HepG2 (cell line): ENCODE measurements around the gene SF3A2. TPM values are rescaled to one million over a fixed set of nuclear protein-coding genes. Genes with fewer than 3 reads are reported as not detected.

Experiments used
- ATF6 ChIP-seq: sonication (generic); formaldehyde crosslinking; conservative IDR thresholded peaks from 2 replicates; pipeline ENCODE4 v1.4.0; 2020; ENCODE audit warnings: missing genetic modification reagents
- CBX1 ChIP-seq: IDR thresholded peaks from one replicate; pipeline ENCODE4 v1.6.1; 2016; ENCODE audit warnings: antibody characterized with exemption, low read depth
- ELF3 ChIP-seq: IDR thresholded peaks from 2 replicates; pipeline ENCODE4 v1.6.1; 2016; ENCODE audit warnings: missing genetic modification reagents, missing compliant biosample characterization
- GATA4 ChIP-seq: sonication (generic); IDR thresholded peaks from 2 replicates; pipeline ENCODE4 v1.6.1; 2016; ENCODE audit warnings: antibody characterized with exemption, low read depth, borderline replicate concordance
- HOXA7 ChIP-seq: sonication (generic); formaldehyde crosslinking; IDR thresholded peaks from 2 replicates; pipeline ENCODE4 v1.8.1; 2022; ENCODE audit warnings: mild to moderate bottlenecking, missing genetic modification reagents, moderate library complexity
- NFKBIZ ChIP-seq: IDR thresholded peaks from 2 replicates; pipeline ENCODE4 v1.6.1; 2018; ENCODE audit warnings: missing genetic modification reagents, missing compliant biosample characterization
- NONO ChIP-seq, 2 experiments: fragments of 450-650 bp in 1 of 2; sonication (generic) in 1 of 2; formaldehyde crosslinking in 1 of 2; IDR thresholded peaks in 1 of 2; conservative IDR thresholded peaks in 1 of 2; 2 replicates each; pipeline versions ENCODE4 v1.6.1 to v1.8.0; 2017 to 2022; ENCODE audit warnings: mild to moderate bottlenecking in 1 of 2, missing genetic modification reagents in 1 of 2, moderate library complexity in 1 of 2
- RAD21 ChIP-seq: fragments of 450-650 bp; formaldehyde crosslinking; IDR thresholded peaks from 2 replicates; pipeline ENCODE4 v1.5.0; 2020; ENCODE audit warnings: mild to moderate bottlenecking
- TEF ChIP-seq: sonication (generic); formaldehyde crosslinking; IDR thresholded peaks from 2 replicates; pipeline ENCODE4 v1.5.0; 2020; ENCODE audit warnings: missing genetic modification reagents
- ZBTB7B ChIP-seq: sonication (generic); formaldehyde crosslinking; IDR thresholded peaks from 2 replicates; pipeline ENCODE4 v1.4.0; 2020; ENCODE audit warnings: missing genetic modification reagents
- ZFP41 ChIP-seq: sonication (generic); formaldehyde crosslinking; IDR thresholded peaks from 2 replicates; pipeline ENCODE4 v1.4.0; 2020; ENCODE audit warnings: mild to moderate bottlenecking, missing genetic modification reagents, borderline replicate concordance
- ZNF296 ChIP-seq: sonication (generic); formaldehyde crosslinking; conservative IDR thresholded peaks from 2 replicates; pipeline ENCODE4 v1.5.0; 2020; ENCODE audit warnings: mild to moderate bottlenecking, missing genetic modification reagents
- ZNF788 ChIP-seq: sonication (generic); formaldehyde crosslinking; IDR thresholded peaks from 2 replicates; pipeline ENCODE4 v1.5.0; 2020; ENCODE audit warnings: mild to moderate bottlenecking, missing genetic modification reagents, borderline replicate concordance
- ZSCAN25 ChIP-seq: sonication (generic); formaldehyde crosslinking; IDR thresholded peaks from 2 replicates; pipeline ENCODE4 v1.8.0; 2022; ENCODE audit warnings: mild to moderate bottlenecking, missing genetic modification reagents
- ZSCAN31 ChIP-seq: sonication (generic); formaldehyde crosslinking; IDR thresholded peaks from 2 replicates; pipeline ENCODE4 v1.5.0; 2020; ENCODE audit warnings: low read depth, mild to moderate bottlenecking, missing genetic modification reagents
- polyA plus RNA-seq, 8 experiments: library from polyadenylated mRNA; depleted of rRNA in 3 of 8; stranded (reverse) in 7 of 8; unstranded in 1 of 8; fragments of >200 nt; fragmentation: Illumina TruSeq in 4 of 8; extraction: Trizol in 4 of 8; gene quantifications; 2 replicates each; pipeline versions ENCODE4 v1.2.1 to v1.2.3, GENCODE V29; 2011 to 2016; ENCODE audit warnings: low read depth in 4 of 8, missing spikeins in 1 of 8, mixed read lengths in 1 of 8; ENCODE audit not compliant: insufficient read depth in 1 of 8
- total RNA-seq, 5 experiments: library from RNA; depleted of rRNA; stranded (reverse); fragments of >200 nt; fragmentation: Illumina TruSeq; extraction: Trizol; gene quantifications; 2 replicates each; pipeline ENCODE4 v1.2.3, GENCODE V29; 2016; ENCODE audit warnings: low read depth in 1 of 5
- TF ChIP-seq, protein P1 (sequence below): sonication (generic); formaldehyde crosslinking; IDR thresholded peaks from 2 replicates; pipeline ENCODE4 v1.4.0; 2020; ENCODE audit warnings: missing genetic modification reagents, borderline replicate concordance
- TF ChIP-seq, protein P2 (sequence below): IDR thresholded peaks from 2 replicates; pipeline ENCODE4 v1.6.1; 2016; ENCODE audit warnings: missing genetic modification reagents, missing compliant biosample characterization
- TF ChIP-seq, protein P3 (sequence below): sonication (generic); formaldehyde crosslinking; conservative IDR thresholded peaks from 2 replicates; pipeline ENCODE4 v1.4.0; 2020; ENCODE audit warnings: missing genetic modification reagents
- TF ChIP-seq, protein P4 (sequence below): IDR thresholded peaks from 2 replicates; pipeline ENCODE4 v1.6.1; 2016

SF3A2 gene
- total and polyA plus RNA-seq, 2 of the 13 experiments (the other 11 are each of a cell fraction or from before 2014, with no cell fraction given) = 8.6 to 8.8 TPM

DNA sequence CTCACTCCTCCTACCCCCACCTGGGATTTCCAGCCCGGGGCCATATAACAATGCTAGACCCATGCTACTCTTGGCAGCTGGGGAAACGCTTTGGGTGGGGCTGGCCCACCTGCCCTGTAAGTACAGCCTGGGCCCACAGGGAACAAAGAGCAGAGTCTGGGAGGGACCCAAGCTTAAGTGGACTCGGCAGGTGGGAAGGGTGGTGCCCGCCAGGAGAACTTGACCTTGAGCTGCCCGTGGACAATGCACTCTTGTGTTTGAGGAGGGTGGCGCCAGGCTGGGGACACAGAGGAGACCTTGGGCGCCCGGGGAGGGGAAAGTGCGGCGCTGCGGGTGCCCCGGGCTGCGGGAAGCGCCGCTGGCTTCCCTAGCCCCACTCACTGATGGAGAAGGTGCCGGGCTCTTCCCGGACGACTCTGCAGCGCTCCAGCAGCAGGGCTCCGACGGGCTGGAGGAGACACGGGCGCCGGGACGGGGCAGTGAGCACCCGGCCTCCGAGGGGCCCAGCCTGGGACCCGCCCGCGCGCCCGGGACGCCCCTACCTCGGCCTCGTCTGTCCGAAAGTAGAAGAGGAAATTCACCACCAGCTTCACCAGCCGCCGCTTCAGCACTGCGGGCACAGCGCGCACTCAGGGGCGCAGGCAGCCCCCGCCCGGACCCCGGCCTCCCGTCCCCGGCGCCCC, 1.1 kb upstream of the SF3A2 start (continued):
- TF ChIP-seq, protein P1, sequence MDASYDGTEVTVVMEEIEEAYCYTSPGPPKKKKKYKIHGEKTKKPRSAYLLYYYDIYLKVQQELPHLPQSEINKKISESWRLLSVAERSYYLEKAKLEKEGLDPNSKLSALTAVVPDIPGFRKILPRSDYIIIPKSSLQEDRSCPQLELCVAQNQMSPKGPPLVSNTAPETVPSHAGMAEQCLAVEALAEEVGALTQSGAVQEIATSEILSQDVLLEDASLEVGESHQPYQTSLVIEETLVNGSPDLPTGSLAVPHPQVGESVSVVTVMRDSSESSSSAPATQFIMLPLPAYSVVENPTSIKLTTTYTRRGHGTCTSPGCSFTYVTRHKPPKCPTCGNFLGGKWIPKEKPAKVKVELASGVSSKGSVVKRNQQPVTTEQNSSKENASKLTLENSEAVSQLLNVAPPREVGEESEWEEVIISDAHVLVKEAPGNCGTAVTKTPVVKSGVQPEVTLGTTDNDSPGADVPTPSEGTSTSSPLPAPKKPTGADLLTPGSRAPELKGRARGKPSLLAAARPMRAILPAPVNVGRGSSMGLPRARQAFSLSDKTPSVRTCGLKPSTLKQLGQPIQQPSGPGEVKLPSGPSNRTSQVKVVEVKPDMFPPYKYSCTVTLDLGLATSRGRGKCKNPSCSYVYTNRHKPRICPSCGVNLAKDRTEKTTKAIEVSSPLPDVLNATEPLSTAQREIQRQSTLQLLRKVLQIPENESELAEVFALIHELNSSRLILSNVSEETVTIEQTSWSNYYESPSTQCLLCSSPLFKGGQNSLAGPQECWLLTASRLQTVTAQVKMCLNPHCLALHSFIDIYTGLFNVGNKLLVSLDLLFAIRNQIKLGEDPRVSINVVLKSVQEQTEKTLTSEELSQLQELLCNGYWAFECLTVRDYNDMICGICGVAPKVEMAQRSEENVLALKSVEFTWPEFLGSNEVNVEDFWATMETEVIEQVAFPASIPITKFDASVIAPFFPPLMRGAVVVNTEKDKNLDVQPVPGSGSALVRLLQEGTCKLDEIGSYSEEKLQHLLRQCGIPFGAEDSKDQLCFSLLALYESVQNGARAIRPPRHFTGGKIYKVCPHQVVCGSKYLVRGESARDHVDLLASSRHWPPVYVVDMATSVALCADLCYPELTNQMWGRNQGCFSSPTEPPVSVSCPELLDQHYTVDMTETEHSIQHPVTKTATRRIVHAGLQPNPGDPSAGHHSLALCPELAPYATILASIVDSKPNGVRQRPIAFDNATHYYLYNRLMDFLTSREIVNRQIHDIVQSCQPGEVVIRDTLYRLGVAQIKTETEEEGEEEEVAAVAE (CRISPR knock-in tag) = no peak
- TF ChIP-seq RAD21 (CRISPR knock-in tag) (peak; percentile 54), ELF3 (CRISPR knock-in tag) (peak; percentile 23; the same call in 1 of the 2 replicates), ZSCAN25 (CRISPR knock-in tag) (no peak), TEF (CRISPR knock-in tag) (no peak), ZNF296 (CRISPR knock-in tag) (0 out of 2 replicates have a peak, but pooled peaks have one; percentile 45), ZNF788 (CRISPR knock-in tag) (0 out of 2 replicates have a peak, but pooled peaks have one; percentile 22), NFKBIZ (CRISPR knock-in tag) (no peak), ATF6 (CRISPR knock-in tag) (no peak), GATA4 (no peak), CBX1 (no peak), ZFP41 (CRISPR knock-in tag) (no peak), ZSCAN31 (CRISPR knock-in tag) (no peak), NONO (IDR thresholded peaks at IDR 0.05) (no peak), NONO (CRISPR knock-in tag; conservative IDR thresholded peaks at IDR 0.05) (peak; percentile 73), HOXA7 (CRISPR knock-in tag) (0 out of 2 replicates have a peak, but pooled peaks have one; percentile 45), ZBTB7B (CRISPR knock-in tag) (0 out of 2 replicates have a peak, but pooled peaks have one; percentile 57)
- TF ChIP-seq, protein P2, sequence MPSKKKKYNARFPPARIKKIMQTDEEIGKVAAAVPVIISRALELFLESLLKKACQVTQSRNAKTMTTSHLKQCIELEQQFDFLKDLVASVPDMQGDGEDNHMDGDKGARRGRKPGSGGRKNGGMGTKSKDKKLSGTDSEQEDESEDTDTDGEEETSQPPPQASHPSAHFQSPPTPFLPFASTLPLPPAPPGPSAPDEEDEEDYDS = 0 out of 2 replicates have a peak, but pooled peaks have one; percentile 21
- TF ChIP-seq, protein P3, sequence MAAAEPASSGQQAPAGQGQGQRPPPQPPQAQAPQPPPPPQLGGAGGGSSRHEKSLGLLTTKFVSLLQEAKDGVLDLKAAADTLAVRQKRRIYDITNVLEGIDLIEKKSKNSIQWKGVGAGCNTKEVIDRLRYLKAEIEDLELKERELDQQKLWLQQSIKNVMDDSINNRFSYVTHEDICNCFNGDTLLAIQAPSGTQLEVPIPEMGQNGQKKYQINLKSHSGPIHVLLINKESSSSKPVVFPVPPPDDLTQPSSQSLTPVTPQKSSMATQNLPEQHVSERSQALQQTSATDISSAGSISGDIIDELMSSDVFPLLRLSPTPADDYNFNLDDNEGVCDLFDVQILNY (CRISPR knock-in tag) = no peak
- TF ChIP-seq, protein P4, sequence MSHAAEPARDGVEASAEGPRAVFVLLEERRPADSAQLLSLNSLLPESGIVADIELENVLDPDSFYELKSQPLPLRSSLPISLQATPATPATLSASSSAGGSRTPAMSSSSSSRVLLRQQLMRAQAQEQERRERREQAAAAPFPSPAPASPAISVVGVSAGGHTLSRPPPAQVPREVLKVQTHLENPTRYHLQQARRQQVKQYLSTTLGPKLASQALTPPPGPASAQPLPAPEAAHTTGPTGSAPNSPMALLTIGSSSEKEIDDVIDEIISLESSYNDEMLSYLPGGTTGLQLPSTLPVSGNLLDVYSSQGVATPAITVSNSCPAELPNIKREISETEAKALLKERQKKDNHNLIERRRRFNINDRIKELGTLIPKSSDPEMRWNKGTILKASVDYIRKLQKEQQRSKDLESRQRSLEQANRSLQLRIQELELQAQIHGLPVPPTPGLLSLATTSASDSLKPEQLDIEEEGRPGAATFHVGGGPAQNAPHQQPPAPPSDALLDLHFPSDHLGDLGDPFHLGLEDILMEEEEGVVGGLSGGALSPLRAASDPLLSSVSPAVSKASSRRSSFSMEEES (CRISPR knock-in tag) = no peak; the same call in 1 of the 2 replicates
